Measurements from ENCODE around the gene HDGFL2.
A peak's percentile ranks its signal among the peaks of the same experiment; 100 is the strongest.
"Not testable (repeated sequence)": the region's sequence is repeated elsewhere in the genome, so short reads cannot be mapped to it uniquely, and the experiment has no call there.

HDGFL2 gene

DNA sequence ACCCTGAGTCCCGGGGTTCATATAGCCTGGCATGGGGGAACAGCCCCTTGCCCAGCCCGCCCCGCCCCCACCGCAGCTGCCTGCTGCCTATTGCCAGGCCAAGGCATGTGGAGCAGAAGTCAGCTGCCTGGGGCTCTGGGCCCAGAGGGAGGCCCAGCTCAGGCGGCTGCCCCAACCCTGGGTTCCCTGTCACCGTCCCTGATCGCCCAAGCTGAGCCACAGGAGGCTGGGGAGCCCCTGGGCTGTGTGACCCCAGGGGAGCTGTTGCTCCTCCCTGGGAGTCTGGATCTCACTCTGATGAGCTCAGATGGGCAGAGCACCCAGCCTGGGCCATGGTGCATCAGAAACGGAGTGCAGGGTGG lies 44.8 kb downstream of the HDGFL2 start:
- DNase-seq, result no peak

GRCh38 chr19:4517451-4518057 lies 45.5 kb downstream of the HDGFL2 start:
- no peak for DNase-seq

DNA sequence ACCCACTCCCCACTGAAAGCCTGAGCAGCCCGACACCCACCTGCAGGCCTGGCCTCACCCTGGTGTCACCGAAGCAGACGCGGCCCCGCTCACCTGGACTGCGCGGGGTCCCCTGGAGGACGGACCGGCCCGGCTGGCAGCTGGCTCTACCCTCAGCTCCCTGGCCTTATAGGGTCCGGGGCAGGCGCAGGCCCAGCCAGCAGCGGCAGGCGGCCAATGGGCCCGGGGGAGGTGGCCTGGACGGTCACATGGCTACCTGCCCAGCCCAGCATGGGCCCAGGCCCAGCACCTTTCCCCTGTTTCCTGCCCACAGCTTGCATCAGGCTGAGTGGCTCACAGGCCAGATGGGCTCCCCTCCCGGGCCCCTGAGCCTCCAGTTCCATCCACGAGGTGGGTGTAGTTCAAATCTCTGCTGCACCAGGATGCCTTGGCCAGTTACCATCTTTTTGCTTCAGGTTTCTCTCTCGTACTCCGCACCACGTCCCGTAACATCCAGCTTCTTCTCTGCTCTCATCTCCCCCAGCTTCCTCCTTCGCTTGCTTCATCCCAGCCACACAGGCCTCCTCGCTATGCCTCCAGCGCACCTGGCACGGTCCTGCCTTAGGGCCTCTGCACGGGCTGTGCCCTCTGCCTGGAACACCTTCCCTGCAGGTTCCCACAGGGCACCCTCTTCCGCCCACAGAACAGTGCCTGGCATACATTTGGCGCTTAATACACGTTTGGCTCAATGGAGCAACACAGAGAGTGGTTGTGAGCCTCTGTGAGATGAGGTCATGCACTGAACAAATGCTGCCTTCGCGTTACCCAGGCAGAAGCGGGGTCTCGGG lies 46.5 kb downstream of the HDGFL2 start, which contains the start of gene PLIN4:
PLIN4 (minus strand) TSS at position 142 of the 827 bp plus-strand sequence. CDS start 214 bp downstream, outside the sequence.
- DNase-seq, result no peak

- no peak for DNase-seq
Measured at GRCh38 chr19:4519172-4519496, 47.0 kb downstream of the HDGFL2 start.

DNA sequence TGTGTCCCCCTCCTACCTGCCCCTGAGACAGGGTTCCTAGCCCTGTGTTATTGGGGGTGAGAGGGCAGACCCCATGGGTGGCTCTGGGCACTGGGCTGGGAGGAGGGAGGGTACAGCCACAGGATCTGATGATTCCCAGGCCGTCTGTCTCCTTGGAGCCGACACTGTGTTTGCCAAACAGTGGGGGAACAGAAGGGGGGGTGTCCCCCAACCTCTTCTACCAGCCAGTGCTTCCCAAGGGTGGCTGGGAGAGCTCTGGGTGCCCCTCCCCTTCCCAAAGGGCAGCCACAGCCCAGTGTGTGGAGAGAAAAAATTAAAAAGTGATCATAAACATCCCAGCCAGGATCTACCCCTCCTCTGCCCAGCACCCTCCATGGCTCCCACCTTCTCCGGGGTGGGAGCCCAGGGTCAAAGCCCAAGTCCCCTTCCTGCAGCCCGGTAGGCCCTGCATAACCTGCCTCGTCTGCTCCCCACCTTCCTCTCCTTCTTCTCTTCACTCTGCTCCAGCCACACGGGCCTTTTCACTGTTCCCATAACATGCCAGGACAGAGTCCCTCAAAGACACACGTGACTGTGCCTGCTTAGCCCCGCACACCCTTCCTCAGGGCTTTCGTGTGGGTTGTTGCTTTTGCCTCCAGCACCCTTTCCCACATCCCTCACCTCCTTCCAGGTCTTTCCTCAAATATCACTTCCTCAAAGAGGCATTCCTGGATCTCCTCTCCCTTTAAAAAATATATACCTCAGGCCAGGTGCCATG lies 47.6 kb downstream of the HDGFL2 start:
- DNase-seq, result no peak

GRCh38 chr19:4521170-4521887 lies 49.2 kb downstream of the HDGFL2 start:
- DNase-seq, result no peak

DNA sequence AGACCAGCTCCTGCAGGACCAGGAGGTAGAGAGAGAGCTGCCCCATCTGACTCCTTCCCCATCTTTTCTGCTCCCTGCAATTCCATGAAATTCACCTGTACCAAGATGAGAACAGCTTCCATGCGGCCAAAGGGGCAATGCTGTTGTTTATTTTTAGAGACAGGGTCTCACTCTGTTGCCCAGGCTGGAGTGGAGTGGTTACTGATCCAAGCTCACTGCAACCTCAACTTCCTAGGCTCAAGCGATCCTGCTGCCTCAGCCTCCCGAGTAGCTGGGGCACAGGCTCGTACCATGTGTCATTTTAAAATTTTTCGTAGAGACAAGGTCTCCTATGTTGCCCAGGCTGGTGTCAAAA lies 49.8 kb downstream of the HDGFL2 start:
- no peak for DNase-seq

DNA sequence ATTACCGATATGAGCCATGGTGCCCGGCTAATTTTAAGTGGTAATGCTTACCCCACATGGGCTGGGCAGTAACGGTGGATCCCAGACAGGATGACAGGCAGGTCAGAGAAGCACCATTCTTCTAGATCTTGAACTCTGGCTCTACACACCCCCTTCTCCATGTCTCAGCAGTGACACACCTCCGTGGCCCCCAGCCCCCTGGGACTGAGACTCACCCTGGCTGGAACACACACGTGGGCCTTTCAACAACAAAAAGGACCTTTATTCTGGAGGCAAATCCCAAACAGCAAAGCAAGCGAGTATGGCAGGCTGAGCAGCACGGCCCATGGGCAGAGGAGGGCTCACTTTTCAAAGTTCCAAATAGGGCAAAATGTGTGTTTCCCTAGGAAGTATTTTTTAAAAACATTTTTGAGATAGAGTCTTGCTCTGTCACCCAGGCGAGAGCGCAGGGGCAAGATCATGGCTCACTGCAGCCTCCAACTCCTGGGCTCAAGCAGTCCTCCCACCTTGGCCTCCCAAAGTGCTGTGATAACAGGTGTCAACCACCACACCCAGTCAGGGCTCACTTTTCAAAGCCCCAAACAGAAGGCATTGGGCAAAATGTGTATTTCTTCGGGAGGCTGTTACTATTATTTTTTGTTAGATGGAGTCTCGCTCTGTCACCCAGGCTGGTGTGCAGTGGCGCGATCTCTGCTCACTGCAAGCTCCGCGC lies 50.4 kb downstream of the HDGFL2 start:
- no peak for DNase-seq

GRCh38 chr19:4523306-4524110 lies 51.4 kb downstream of the HDGFL2 start:
- DNase-seq, result no peak

DNA sequence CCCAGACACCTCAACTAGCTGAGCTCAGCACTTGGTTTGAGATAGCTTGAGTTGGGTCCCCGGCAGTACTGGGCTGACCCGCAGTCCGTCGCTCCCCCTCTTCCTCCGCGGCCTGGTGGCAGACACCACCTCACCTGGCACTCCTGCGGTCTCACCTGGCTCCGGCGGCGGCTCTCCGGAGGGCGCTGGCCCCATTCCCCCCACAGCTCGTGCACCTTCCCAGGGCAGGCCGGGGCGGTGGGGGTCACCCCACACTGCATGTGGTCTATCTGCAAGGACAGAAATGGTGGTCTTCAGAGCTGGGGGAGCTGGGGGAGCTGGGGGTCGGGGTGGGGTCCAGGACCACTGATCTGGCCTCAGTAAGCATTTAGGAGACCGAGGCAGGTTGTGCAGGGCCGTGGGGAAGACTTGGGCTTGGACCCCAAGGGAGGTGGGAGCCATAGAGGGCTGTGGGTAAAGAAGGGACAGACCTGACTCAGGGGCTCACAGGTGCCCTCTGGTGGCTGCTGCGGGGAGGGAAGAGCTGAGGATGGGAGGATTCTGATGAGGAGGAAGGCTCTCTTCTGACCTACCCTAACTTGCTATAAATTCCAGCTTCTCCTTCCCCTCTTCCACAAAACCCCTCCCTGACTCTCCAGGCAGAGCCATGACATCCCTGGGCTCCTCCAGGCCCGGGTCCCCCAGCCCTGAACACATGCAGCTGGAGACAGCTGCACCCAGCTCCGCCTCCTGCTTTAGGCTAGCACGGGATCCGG lies 52.9 kb downstream of the HDGFL2 start:
- DNase-seq, result peak; percentile 12 to 59 (median 53)

- DNase-seq, result no peak
Measured at GRCh38 chr19:4525563-4526002, 53.5 kb downstream of the HDGFL2 start.

DNA sequence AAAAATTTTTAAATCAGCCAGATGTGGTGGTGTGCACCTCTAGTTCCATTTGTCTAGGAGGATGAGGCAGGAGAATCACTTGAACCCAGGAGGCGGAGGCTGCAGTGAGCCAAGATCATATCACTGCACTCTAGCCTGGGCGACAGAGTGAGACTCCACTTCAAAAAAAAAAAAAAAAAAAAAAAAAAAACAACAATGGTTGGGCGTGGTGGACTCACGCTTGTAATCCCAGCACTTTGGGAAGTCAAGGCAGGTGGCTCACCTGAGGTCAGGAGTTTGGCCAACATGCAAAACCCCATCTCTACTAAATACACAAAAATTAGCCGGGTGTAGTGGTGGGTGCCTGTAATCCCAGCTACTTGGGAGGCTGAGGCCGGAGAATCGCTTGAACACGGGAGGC lies 55.3 kb downstream of the HDGFL2 start:
- not testable (repeated sequence) for DNase-seq

- DNase-seq, result no peak
Measured at GRCh38 chr19:4528843-4529242, 56.7 kb downstream of the HDGFL2 start.

DNA sequence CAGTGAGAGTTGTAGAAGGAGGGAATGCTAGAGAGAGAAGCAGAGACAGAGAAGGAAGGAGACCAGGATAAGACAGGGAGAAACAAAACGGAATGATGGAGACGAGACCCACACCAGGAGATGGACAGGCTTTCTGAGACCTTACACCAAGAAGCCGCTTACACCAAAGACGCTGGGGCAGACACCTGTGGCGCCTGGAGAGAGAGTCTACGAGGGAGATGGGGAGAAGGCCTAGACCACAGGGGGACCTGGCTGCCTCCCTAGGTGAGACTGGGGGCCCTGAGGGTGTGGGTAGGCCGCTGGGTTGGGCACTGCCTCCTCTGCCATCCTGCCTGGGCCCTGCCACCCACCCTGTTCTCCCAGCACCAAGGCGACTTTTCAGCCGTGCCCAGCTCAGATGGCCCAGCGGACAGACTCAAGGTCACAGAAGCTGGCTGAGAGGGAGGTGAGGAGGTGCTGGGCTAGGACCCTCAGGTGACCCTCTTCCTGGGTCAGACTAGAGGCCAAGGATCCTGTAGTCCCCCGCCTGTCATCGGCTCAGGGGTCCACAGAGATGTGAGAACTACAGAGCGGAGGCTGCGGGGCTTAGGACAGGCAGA lies 57.9 kb downstream of the HDGFL2 start:
- DNase-seq, result no peak

- no peak for DNase-seq
Measured at GRCh38 chr19:4531562-4532165, 59.6 kb downstream of the HDGFL2 start.

DNA sequence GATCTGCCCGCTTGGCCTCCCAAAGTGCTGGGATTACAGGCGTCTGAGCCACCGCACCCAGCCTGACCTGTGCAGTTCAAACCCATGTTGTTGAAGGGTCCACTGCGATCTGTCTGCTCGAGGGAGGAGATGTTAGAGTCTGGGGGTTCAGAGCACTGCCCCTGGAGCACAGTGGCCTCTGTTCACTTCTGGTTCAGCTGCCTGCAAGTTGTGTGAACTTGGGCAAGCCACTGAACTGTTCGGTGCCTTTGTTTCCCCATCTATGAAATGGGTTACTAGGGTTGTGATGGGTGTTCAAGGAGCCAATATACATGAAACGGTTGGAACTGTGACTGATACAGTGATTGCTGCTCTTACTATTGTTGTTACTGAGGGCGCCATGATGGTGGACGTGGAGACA lies 61.2 kb downstream of the HDGFL2 start:
- DNase-seq, result no peak

- no peak for DNase-seq
Measured at GRCh38 chr19:4533835-4534424, 61.8 kb downstream of the HDGFL2 start.

- DNase-seq, result peak in 3 of 5 experiments; percentile 22 to 24 (median 23)
Measured at GRCh38 chr19:4534836-4535658, 63.0 kb downstream of the HDGFL2 start, which contains the start of gene PLIN5. TSS of gene PLIN5 (minus strand) at chr19:4535224. CDS start at chr19:4534074, 1,150 bp downstream.
